ENCODE results near the gene RHBDD2.

DNA sequence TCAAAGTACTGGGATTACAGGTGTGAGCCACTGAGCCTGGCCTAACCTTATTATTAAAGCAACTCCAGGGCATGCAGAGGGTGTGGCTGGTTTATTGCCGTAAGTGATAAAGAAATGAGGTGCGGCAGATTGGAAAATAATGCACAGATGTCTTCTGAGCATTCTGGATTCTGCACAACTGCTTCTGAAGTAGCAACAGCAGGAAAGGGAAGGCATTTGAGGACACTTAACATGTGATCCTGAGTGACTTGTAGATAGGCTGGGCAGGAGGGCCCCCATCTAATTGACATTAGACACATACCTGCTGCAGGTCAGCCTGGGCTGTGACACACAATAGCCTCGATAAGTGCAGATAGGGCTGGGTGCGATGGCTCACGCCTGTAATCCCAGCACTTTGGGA, 5.6 kb downstream of the RHBDD2 start:
- TF ChIP-seq, protein P1, sequence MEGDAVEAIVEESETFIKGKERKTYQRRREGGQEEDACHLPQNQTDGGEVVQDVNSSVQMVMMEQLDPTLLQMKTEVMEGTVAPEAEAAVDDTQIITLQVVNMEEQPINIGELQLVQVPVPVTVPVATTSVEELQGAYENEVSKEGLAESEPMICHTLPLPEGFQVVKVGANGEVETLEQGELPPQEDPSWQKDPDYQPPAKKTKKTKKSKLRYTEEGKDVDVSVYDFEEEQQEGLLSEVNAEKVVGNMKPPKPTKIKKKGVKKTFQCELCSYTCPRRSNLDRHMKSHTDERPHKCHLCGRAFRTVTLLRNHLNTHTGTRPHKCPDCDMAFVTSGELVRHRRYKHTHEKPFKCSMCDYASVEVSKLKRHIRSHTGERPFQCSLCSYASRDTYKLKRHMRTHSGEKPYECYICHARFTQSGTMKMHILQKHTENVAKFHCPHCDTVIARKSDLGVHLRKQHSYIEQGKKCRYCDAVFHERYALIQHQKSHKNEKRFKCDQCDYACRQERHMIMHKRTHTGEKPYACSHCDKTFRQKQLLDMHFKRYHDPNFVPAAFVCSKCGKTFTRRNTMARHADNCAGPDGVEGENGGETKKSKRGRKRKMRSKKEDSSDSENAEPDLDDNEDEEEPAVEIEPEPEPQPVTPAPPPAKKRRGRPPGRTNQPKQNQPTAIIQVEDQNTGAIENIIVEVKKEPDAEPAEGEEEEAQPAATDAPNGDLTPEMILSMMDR (IDR thresholded peaks at IDR 0.05; ENCODE audit: poor library complexity, severe bottlenecking): no peak
- TF ChIP-seq SMC3 (conservative IDR thresholded peaks at IDR 0.05; ENCODE audit: poor library complexity): no peak
